Measurements from ENCODE around the gene FBXO45.
"Not testable (repeated sequence)": the region's sequence is repeated elsewhere in the genome, so short reads cannot be mapped to it uniquely, and the experiment has no call there.

FBXO45 gene

DNA sequence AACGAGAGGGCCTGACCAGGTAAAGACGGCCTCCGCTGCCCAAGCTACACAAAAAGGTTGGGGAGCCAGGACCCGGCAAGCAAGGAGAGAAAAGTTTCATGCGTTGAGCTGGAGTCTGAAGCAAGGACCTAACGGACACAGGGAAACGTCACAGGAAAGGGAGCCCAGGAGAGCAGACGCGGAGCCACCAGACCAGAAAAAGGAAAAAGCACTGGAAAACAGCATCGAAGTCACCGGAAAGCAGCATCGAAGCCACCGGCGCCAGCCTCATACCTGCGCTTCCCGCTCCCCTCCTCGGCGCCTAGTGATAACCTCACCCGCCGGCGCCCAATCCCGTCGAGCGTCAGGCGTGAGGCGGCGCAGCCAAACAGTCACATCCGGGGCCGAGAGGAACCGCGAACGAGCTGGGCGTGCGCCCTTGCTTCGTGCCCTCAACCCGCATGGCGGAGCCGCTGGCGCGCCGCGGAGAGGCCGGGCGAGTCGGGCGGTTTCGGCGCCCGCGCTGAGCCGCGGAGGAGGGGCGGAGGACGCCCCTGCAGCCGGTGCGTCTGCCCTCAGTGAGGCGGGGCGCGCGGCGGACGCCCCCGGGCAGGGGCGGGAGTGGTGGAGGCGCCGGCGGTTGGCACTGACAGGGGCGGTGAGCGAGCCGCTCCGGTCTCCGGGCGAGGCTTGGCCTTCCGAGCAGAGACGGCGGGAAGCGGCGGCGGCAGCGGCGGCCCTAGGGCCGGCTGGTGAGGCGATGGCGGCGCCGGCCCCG lies at the start of gene FBXO45, which contains the start of gene WDR53:
FBXO45 (plus strand) TSS at position 415 of the 757 bp plus-strand sequence; CDS start at position 740, 325 bp downstream.
WDR53 (minus strand) TSS at position 309 of the 757 bp plus-strand sequence. CDS start 7,079 bp downstream, outside the sequence.
- DNase-seq: peak; percentile 82

DNA sequence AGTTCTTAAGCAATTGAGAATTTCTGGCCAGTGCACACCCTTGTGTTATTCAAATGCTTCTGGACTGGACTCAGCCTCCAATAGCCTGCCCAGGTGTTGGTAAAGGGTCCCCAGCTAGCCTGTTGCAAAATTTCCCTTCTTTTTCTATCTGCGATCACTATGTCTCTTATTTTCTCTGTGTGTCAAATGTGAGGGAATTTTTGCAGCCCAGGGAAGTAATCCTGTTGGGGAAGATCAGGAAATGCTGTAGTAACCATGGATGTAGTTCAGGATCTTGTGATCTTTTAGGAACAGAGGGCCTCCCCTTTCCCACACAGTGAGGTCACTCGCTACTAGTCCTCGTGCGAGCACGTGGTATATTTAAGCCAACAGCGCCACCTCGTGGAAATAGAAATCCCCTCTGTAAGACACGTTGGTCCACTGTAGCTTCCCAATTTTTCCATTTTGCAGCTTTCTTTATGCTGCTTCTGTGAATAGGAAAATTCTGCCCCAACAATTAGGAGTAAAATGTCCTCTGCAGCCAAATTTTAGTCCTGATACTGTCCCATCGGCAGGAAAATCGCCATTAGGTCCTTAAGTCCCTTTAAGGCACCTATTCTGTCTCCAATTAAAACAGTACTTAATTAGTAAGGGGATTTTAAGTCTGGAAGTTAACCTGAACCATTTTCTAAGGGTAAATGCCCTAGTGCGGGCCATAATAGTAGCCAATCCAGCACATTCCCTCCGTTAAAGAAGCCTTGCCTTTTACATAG lies 49.3 kb upstream of the FBXO45 start:
- no peak for DNase-seq

- DNase-seq: no peak
Measured at GRCh38 chr3:196519718-196520082, 48.8 kb upstream of the FBXO45 start.

GRCh38 chr3:196521291-196521690 lies 47.2 kb upstream of the FBXO45 start:
- not testable (repeated sequence) for DNase-seq

DNA sequence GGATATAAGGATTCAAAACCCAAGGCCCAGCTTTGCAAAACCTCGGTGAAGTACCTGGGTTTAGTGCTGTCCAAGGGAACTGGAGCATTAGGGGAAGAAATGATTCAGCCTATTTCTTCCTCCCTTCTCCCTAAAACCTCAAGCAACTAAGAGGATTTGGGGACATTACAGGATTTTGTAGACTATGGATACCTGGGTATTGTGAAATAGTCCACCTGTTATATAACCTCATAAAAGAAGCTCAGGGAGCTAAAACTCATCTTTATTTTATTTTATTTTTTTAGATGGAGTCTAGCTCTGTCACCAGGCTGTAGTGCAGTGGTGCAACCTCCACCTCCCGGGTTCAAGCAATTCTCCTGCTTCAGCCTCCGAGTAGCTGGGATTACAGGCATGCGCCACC lies 44.6 kb upstream of the FBXO45 start:
- DNase-seq: no peak

DNA sequence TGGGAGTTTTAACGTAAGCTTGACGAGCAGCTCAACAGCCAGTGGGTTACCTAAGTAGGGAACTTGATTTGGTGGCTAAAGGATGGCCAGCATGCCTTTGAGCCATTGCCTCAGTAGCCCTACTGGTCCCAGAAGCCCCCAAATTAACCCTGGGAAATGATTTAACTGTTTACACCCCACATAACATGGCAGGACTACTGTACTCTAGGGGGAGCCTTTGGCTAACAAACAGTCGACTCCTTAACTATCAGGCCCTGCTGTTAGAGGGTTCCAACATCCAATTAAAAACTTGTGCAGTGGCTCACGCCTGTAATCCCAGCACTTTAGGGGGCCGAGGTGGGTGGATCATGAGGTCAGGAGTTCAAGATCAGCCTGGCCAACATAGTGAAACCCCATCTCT lies 43.9 kb upstream of the FBXO45 start:
- no peak for DNase-seq

DNA sequence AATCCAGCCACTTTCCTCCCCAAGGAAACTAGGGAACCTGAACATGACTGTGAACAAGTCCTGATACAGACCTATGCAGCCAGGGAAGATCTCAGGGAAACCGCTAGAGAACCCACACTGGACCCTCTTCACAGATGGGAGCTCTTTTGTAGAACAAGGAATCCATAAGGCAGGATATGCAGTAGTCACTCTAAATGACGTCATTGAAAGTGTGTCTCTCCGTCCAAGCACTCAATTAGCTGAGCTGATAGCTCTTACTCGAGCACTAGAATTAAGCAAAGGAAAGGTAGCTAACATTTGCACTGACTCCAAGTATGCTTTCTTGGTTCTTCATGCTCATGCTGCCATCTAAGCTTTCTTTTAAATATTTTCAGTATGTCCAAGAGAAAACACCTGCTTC lies 43.3 kb upstream of the FBXO45 start:
- DNase-seq: no peak

DNA sequence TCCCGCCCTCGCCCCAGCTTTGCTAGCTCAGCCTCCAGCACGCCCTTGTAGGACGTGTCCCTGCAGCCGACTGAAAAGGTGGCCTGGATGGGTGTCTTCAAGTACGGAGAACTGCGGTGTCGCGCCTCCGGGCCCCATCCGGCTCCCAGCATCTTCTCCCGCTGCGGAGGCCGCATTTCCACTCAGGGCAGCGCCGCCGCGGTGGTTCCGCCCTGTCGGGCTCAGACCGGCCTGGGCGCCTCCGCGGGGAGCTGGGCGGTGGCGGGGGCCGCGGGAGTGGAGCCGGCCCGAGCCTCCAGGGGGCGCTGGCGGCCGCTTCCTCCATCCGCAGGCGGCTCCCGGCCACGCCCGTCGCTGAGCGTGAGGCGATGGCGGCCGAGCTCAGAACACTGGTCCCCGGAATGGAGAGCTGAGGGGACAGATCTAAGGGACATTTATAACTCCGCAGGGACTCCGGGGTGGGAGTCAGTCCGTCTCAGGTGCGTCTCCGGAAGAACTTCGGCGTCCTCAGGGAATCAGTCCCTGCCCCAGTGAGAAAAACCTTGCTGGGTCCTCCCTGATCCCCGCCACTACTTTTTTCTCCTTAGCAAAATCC lies 39.7 kb upstream of the FBXO45 start:
- no peak for DNase-seq

DNA sequence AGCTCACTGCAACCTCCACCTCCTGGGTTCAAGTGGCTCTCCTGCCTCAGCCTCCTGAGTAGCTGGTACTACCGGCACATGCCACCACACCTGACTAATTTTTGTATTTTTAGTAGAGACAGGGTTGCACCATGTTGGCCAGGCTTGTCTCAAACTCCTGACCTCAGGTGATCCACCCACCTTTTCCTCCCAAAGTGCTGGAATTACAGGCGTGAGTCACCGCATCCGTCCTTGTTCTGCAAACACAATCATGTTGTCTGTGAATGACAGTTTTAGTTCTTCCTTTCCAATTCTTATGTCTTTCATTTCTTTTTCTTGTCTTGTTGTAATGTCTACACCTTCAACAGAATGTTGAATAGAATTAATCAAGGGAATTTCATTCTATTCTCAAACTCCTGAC lies 37.0 kb upstream of the FBXO45 start:
- no peak for DNase-seq

- DNase-seq: no peak
Measured at GRCh38 chr3:196533260-196533681, 35.2 kb upstream of the FBXO45 start.

DNA sequence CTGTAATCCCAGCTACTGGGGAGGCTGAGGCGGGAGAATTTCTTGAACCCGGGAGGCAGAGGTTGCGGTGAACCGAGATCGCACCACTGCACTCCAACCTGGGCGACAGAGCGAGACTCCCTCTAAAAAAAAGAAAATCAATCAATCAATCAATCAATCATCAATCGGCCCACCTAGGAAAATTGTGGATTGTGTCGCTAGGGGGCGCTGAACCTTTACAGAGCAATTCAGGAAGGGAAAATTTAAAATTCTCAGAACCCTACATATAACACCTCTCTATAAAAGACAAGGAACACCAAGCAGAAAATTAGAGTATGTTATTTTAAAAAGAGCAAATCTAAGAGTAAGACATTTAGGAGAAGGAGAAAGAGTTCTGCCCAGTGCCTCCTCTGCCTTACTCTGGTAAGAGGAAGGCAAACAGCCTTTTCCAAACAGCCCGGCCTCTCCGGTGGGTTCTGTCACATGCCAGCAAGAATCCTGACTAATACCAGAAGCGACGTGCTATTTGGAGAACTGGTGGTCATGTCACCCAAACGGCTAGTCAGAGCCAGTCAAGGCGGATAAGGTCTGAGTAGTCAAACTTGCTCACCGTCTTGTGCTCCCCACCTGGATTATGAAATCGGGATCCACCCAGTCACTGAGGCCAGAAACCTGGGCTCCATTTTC lies 31.0 kb upstream of the FBXO45 start:
- DNase-seq: no peak

- no peak for DNase-seq
Measured at GRCh38 chr3:196541684-196542445, 26.6 kb upstream of the FBXO45 start.

- no peak for DNase-seq
Measured at GRCh38 chr3:196544491-196544992, 23.9 kb upstream of the FBXO45 start.

- DNase-seq: no peak
Measured at GRCh38 chr3:196546537-196546936, 21.9 kb upstream of the FBXO45 start.

- DNase-seq: no peak
Measured at GRCh38 chr3:196547067-196547466, 21.4 kb upstream of the FBXO45 start.

- not testable (repeated sequence) for DNase-seq
Measured at GRCh38 chr3:196549312-196549711, 19.1 kb upstream of the FBXO45 start.

DNA sequence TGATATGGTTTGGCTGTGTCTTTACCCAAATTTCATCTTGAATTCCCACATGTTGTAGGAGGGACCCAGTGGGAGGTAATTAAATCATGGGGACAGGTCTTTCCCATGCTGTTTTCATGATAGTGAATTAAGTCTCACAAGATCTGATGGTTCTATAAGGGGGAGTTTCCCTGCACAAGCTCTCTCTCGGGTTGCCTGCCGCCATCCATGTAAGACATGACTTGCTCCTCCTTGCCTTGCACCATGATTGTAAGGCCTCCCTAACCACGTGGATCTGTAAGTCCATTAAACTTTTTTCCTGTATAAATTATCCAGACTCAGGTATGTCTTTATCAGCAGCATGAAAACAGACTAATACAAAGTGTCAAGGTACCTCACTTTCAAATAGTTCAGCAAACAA lies 18.3 kb upstream of the FBXO45 start:
- not testable (repeated sequence) for DNase-seq

GRCh38 chr3:196552253-196552652 lies 16.2 kb upstream of the FBXO45 start:
- no peak for DNase-seq

DNA sequence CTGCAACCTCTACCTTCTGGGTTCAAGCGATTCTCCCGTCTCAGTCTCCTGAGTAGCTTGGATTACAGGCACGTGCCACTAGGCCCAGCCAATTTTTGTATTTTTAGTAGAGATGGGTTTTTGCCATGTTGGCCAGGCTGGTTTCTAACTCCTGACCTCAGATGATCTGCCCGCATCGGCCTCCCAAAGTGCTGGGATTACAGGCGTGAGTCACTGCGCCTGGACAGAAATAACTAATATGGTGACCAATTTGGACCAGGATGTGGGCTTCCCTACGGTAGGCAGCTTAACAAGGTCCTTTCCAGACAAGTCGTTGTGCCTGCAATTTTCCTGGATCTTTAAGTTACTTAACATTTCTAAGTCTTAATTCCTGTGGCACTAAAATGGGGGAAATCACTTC lies 14.9 kb upstream of the FBXO45 start:
- no peak for DNase-seq

- no peak for DNase-seq
Measured at GRCh38 chr3:196554205-196554604, 14.3 kb upstream of the FBXO45 start.

- no peak for DNase-seq
Measured at GRCh38 chr3:196555295-196555694, 13.2 kb upstream of the FBXO45 start.

- no peak for DNase-seq
Measured at GRCh38 chr3:196557236-196557635, 11.2 kb upstream of the FBXO45 start.

All from NCI-H1436 treated with DMSO at 0.1 percent for 48 hours (cell line).